Omental fat pad (tissue), 4 donors: ENCODE results near the gene RAB44. TPM values are rescaled to one million over a fixed set of nuclear protein-coding genes. Genes with fewer than 3 reads are reported as not detected.

ENCODE experiments used
- ATAC-seq: fragments of 150-250 bp; one replicate; pipeline ENCODE4 v1.9.1; 2016; ENCODE audit warnings: mild to moderate bottlenecking, moderate library complexity; ENCODE audit not compliant: low FRiP score
- DNase-seq: peaks from one replicate; pipeline ENCODE4 v3.0.0-alpha.2; 2019; ENCODE audit warnings: low spot score
- total RNA-seq, 4 donors: library from RNA; depleted of rRNA; stranded (reverse); fragments of >200 nt; gene quantifications; one replicate each; pipeline ENCODE4 v1.1.0, GENCODE V29; 2016
- TF ChIP-seq, protein P1 (sequence below), 3 donors: fragments of 450-650 bp; IDR thresholded peaks; one replicate each; pipeline ENCODE4 v1.5.1; 2016 to 2017; ENCODE audit warnings: antibody characterized with exemption in 3 of 3, mild to moderate bottlenecking in 3 of 3, moderate library complexity in 2 of 3

The RAB44 gene
- total RNA-seq, 4 donors from 2014 or later: 0.19 to 2.4 (median 0.43) TPM

DNA sequence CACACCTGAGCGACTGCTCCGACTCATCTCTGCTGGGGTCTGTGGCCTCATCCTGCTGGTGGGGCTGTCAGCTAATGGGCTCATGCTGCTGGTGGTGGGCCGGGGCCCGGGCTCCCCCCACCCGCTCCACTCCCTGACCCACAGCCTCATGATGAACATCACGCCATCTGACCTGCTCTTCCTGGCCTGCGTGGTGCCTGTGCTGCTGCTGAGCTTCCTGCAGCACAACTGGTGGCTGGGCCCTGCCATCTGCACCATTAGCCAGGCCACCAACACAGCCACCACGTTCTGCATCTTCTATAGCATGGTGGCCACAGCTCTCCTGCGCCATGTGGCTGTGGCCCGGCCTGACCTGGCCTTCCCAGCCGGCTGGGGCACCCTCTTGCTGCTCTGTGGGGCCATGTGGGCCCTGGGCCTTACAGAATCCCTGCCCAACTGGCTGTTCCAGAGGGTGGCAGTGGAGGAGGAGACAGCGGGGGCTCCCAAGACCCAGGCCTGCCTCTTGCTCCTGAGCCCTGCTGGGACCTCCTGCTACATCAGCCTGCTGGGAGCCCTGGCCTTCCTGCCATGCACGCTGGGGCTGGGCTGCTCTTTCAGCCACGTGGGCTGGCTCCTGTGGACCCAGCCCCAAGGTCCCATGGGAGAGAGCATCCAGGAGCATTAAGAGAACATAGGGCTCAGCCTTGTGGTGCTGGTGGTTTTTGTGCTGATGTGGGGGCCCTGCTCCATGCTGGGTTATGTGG, 39.6 kb downstream of the RAB44 start:
- DNase-seq: no peak
- TF ChIP-seq, protein P1, sequence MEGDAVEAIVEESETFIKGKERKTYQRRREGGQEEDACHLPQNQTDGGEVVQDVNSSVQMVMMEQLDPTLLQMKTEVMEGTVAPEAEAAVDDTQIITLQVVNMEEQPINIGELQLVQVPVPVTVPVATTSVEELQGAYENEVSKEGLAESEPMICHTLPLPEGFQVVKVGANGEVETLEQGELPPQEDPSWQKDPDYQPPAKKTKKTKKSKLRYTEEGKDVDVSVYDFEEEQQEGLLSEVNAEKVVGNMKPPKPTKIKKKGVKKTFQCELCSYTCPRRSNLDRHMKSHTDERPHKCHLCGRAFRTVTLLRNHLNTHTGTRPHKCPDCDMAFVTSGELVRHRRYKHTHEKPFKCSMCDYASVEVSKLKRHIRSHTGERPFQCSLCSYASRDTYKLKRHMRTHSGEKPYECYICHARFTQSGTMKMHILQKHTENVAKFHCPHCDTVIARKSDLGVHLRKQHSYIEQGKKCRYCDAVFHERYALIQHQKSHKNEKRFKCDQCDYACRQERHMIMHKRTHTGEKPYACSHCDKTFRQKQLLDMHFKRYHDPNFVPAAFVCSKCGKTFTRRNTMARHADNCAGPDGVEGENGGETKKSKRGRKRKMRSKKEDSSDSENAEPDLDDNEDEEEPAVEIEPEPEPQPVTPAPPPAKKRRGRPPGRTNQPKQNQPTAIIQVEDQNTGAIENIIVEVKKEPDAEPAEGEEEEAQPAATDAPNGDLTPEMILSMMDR (IDR thresholded peaks at IDR 0.05): no peak
- no peak for ATAC-seq

DNA sequence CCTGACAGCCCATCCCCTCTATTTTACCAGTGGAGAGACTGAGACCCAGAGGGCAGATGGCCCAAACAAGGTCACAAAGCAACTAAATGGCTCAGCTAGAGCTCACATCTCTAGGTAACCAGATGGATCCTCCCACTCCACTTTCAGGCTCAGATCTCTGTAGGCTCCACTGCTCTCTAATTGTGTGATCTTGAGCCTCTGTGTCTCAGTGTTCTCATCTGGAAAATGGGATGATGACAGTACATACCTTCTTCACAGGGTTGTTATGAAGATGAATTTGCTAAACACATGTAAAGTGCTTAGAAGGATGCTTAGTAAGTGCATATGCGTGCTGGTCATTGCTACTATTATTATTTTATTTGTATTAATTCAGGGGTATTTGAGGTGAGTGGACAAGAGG, 40.5 kb downstream of the RAB44 start:
- DNase-seq (no peak), ATAC-seq (no peak)
- TF ChIP-seq, protein P1 (IDR thresholded peaks at IDR 0.05): no peak

DNA sequence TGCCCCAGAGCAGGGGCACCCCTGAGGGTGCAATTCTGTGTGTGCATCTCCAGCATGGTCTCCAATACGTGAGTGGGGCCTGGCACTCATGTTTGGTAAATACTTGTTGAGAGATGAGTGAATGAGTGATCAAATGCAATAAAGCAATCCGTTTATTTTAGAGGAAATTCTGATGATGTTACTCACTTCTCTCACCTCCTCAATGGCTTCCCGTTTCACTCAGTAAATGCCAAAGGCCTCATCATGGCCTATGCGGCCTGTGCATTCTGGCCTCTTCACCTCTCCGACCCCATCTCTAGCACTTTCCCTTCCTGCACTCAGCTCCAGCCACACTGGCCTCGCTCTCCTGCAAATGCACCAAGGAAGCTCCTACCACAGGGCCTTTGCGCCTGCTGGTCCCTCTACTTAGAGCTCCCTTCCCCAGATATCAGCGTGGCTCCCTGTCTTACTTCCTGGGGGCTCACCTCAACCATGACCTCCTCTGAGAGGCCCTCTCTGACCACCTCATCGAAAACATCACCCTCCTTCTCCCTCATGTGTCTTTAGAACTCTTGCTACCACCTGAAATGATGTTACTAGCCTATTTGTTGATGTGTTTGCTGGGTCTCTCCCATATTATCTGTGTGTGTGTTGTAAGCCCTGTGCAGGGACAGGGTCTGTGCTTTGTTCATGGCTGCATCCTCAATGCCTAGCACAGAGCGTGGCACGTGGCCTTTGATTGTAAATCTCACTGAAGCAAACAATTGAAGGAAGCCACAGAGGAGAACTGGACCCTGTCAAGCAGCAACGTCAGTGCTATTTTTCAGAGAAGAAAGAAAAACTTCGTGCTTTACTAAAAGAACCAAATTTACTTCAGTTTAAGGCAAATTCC, 42.6 kb downstream of the RAB44 start:
- ATAC-seq (no peak), DNase-seq (no peak)

GRCh38 chr6:36740818-36741179, 43.2 kb downstream of the RAB44 start:
- TF ChIP-seq, protein P1 (IDR thresholded peaks at IDR 0.05): no peak
- no peak for DNase-seq
- no peak for ATAC-seq

More for the DNA sequence above, 42.6 kb downstream of the RAB44 start:
- TF ChIP-seq, protein P1 (IDR thresholded peaks at IDR 0.05): no peak

- ATAC-seq (no peak), DNase-seq (no peak)
- TF ChIP-seq, protein P1 (IDR thresholded peaks at IDR 0.05): no peak
Observed at GRCh38 chr6:36742146-36742545, 44.5 kb downstream of the RAB44 start.

GRCh38 chr6:36743032-36743431, 45.4 kb downstream of the RAB44 start:
- ATAC-seq: no peak
- TF ChIP-seq, protein P1 (IDR thresholded peaks at IDR 0.05): no peak
- DNase-seq: no peak
